HepG2 (cell line): ENCODE data around the gene FNDC3B. TPM values are rescaled to one million over a fixed set of nuclear protein-coding genes. Genes with fewer than 3 reads are reported as not detected.
A peak's percentile ranks its signal among the peaks of the same experiment; 100 is the strongest.

Source experiments
- CCAR2 ChIP-seq: fragments of 200-400 bp; formaldehyde crosslinking; optimal IDR thresholded peaks from 2 replicates; pipeline ENCODE3; 2018; ENCODE audit warnings: low read depth, mild to moderate bottlenecking, low read length, moderate library complexity
- ERF ChIP-seq: IDR thresholded peaks from 2 replicates; pipeline ENCODE4 v1.6.1; 2018; ENCODE audit warnings: missing biosample characterization, missing genetic modification reagents
- PCBP1 ChIP-seq: fragments of 200-400 bp; formaldehyde crosslinking; IDR thresholded peaks from 2 replicates; pipeline ENCODE4 v1.6.1; 2017; ENCODE audit warnings: mild to moderate bottlenecking, low read depth, low read length, borderline replicate concordance
- SNRNP70 ChIP-seq: fragments of 200-400 bp; formaldehyde crosslinking; IDR thresholded peaks from 2 replicates; pipeline ENCODE4 v1.6.1; 2017; ENCODE audit warnings: mild to moderate bottlenecking, low read depth, low read length, moderate library complexity
- TFAP4 ChIP-seq: sonication (generic); IDR thresholded peaks from 2 replicates; pipeline ENCODE4 v1.6.1; 2016; ENCODE audit warnings: low read depth, borderline replicate concordance
- ZEB1 ChIP-seq: IDR thresholded peaks from 2 replicates; pipeline ENCODE4 v1.6.1; 2012; ENCODE audit warnings: mild to moderate bottlenecking, low read depth, inconsistent platforms; ENCODE audit not compliant: insufficient replicate concordance
- ZFP62 ChIP-seq: sonication (generic); formaldehyde crosslinking; IDR thresholded peaks from 2 replicates; pipeline ENCODE4 v1.4.0; 2020; ENCODE audit warnings: missing genetic modification reagents
- ZMYM3 ChIP-seq: sonication (generic); formaldehyde crosslinking; IDR thresholded peaks from 2 replicates; pipeline ENCODE4 v1.5.1; 2020; ENCODE audit warnings: mild to moderate bottlenecking, missing genetic modification reagents
- ZNF207 ChIP-seq: fragments of 450-650 bp; IDR thresholded peaks from 2 replicates; pipeline ENCODE4 v1.6.1; 2016; ENCODE audit warnings: antibody characterized with exemption, borderline replicate concordance
- ZNF44 ChIP-seq: sonication (generic); formaldehyde crosslinking; IDR thresholded peaks from 2 replicates; pipeline ENCODE4 v1.5.1; 2020; ENCODE audit warnings: mild to moderate bottlenecking, missing genetic modification reagents
- ZNF687 ChIP-seq: sonication (generic); formaldehyde crosslinking; IDR thresholded peaks from 2 replicates; pipeline ENCODE4 v1.5.1; 2020; ENCODE audit warnings: mild to moderate bottlenecking, missing genetic modification reagents, moderate library complexity
- polyA plus RNA-seq, 8 experiments: library from polyadenylated mRNA; depleted of rRNA in 3 of 8; stranded (reverse) in 7 of 8; unstranded in 1 of 8; fragments of >200 nt; fragmentation: Illumina TruSeq in 4 of 8; extraction: Trizol in 4 of 8; gene quantifications; 2 replicates each; pipeline versions ENCODE4 v1.2.1 to v1.2.3, GENCODE V29; 2011 to 2016; ENCODE audit warnings: low read depth in 4 of 8, missing spikeins in 1 of 8, mixed read lengths in 1 of 8; ENCODE audit not compliant: insufficient read depth in 1 of 8
- total RNA-seq, 5 experiments: library from RNA; depleted of rRNA; stranded (reverse); fragments of >200 nt; fragmentation: Illumina TruSeq; extraction: Trizol; gene quantifications; 2 replicates each; pipeline ENCODE4 v1.2.3, GENCODE V29; 2016; ENCODE audit warnings: low read depth in 1 of 5
- TF ChIP-seq, protein P1 (sequence below): sonication (generic); formaldehyde crosslinking; IDR thresholded peaks from 2 replicates; pipeline ENCODE4 v1.5.1; 2020; ENCODE audit warnings: mild to moderate bottlenecking, missing genetic modification reagents, borderline replicate concordance
- TF ChIP-seq, protein P2 (sequence below): sonication (generic); formaldehyde crosslinking; IDR thresholded peaks from 2 replicates; pipeline ENCODE4 v1.8.1; 2023; ENCODE audit warnings: mild to moderate bottlenecking, missing genetic modification reagents, borderline replicate concordance
- TF ChIP-seq, protein P3 (sequence below): sonication (generic); formaldehyde crosslinking; IDR thresholded peaks from 2 replicates; pipeline ENCODE4 v1.9.0; 2022; ENCODE audit warnings: missing genetic modification reagents, mild to moderate bottlenecking, borderline replicate concordance
- TF ChIP-seq, protein P4 (sequence below): sonication (generic); formaldehyde crosslinking; IDR thresholded peaks from 2 replicates; pipeline ENCODE4 v1.4.0; 2020; ENCODE audit warnings: missing genetic modification reagents, mild to moderate bottlenecking, borderline replicate concordance

The FNDC3B gene
- total and polyA plus RNA-seq, 2 of the 13 experiments (the other 11 are each of a cell fraction or from before 2014, with no cell fraction given): 74.8 to 103 TPM

DNA sequence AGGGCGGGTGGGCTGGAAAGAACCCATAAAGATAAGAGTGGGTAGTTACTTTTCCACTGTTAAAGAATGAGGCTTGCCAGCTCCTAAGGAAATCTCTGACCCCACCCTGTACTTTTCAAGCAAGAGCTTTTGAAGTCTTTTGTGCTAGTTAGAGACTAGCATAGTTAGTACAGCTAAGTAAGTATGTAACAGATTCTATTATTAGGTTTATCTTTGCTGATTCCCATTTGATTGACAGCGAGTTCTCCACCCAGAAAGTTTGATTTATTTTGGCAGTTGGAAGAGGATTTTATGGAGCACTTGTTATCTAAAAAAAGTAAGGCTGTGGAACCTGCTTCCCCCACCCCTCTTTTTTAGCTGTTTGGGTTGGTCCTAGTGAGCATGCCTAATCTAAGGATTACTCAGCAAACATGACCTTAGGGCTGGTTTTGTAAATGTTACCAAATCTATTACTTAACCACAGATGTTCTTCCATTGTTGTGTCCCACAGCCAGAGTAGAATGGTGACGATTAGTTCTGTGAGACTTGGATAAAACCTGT, 57.6 kb downstream of the FNDC3B start (continued):
- TF ChIP-seq ZMYM3 (CRISPR knock-in tag) (no peak), ZNF44 (CRISPR knock-in tag) (no peak), ZNF687 (CRISPR knock-in tag) (no peak), CCAR2 (no peak), PCBP1 (no peak), SNRNP70 (no peak), TFAP4 (peak; percentile 70; the same call in 1 of the 2 replicates), ZEB1 (peak; percentile 75), ERF (no peak), ZNF207 (no peak), ZFP62 (CRISPR knock-in tag) (no peak)
- TF ChIP-seq, protein P1, sequence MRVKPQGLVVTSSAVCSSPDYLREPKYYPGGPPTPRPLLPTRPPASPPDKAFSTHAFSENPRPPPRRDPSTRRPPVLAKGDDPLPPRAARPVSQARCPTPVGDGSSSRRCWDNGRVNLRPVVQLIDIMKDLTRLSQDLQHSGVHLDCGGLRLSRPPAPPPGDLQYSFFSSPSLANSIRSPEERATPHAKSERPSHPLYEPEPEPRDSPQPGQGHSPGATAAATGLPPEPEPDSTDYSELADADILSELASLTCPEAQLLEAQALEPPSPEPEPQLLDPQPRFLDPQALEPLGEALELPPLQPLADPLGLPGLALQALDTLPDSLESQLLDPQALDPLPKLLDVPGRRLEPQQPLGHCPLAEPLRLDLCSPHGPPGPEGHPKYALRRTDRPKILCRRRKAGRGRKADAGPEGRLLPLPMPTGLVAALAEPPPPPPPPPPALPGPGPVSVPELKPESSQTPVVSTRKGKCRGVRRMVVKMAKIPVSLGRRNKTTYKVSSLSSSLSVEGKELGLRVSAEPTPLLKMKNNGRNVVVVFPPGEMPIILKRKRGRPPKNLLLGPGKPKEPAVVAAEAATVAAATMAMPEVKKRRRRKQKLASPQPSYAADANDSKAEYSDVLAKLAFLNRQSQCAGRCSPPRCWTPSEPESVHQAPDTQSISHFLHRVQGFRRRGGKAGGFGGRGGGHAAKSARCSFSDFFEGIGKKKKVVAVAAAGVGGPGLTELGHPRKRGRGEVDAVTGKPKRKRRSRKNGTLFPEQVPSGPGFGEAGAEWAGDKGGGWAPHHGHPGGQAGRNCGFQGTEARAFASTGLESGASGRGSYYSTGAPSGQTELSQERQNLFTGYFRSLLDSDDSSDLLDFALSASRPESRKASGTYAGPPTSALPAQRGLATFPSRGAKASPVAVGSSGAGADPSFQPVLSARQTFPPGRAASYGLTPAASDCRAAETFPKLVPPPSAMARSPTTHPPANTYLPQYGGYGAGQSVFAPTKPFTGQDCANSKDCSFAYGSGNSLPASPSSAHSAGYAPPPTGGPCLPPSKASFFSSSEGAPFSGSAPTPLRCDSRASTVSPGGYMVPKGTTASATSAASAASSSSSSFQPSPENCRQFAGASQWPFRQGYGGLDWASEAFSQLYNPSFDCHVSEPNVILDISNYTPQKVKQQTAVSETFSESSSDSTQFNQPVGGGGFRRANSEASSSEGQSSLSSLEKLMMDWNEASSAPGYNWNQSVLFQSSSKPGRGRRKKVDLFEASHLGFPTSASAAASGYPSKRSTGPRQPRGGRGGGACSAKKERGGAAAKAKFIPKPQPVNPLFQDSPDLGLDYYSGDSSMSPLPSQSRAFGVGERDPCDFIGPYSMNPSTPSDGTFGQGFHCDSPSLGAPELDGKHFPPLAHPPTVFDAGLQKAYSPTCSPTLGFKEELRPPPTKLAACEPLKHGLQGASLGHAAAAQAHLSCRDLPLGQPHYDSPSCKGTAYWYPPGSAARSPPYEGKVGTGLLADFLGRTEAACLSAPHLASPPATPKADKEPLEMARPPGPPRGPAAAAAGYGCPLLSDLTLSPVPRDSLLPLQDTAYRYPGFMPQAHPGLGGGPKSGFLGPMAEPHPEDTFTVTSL (CRISPR knock-in tag): peak; percentile 72; the same call in 1 of the 2 replicates
- TF ChIP-seq, protein P2, sequence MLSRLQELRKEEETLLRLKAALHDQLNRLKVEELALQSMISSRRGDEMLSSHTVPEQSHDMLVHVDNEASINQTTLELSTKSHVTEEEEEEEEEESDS (CRISPR knock-in tag): no peak
- TF ChIP-seq, protein P3, sequence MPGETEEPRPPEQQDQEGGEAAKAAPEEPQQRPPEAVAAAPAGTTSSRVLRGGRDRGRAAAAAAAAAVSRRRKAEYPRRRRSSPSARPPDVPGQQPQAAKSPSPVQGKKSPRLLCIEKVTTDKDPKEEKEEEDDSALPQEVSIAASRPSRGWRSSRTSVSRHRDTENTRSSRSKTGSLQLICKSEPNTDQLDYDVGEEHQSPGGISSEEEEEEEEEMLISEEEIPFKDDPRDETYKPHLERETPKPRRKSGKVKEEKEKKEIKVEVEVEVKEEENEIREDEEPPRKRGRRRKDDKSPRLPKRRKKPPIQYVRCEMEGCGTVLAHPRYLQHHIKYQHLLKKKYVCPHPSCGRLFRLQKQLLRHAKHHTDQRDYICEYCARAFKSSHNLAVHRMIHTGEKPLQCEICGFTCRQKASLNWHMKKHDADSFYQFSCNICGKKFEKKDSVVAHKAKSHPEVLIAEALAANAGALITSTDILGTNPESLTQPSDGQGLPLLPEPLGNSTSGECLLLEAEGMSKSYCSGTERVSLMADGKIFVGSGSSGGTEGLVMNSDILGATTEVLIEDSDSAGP (CRISPR knock-in tag): no peak
- TF ChIP-seq, protein P4, sequence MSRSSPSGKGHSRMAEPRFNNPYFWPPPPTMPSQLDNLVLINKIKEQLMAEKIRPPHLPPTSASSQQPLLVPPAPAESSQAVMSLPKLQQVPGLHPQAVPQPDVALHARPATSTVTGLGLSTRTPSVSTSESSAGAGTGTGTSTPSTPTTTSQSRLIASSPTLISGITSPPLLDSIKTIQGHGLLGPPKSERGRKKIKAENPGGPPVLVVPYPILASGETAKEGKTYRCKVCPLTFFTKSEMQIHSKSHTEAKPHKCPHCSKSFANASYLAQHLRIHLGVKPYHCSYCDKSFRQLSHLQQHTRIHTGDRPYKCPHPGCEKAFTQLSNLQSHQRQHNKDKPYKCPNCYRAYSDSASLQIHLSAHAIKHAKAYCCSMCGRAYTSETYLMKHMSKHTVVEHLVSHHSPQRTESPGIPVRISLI (CRISPR knock-in tag): 0 out of 2 replicates have a peak, but pooled peaks have one; percentile 17
